H1 (cell line): ENCODE results near the gene ME3. TPM values are rescaled to one million over a fixed set of nuclear protein-coding genes. Genes with fewer than 3 reads are reported as not detected.

Experiments
- CTCF ChIA-PET: fragments of 300-600 bp; sonication (Branson Sonifier 250); formaldehyde crosslinking; loops from one replicate; lab custom pipeline; 2021; ENCODE audit not compliant: partially characterized antibody; lab: Charles Lee
- POLR2A ChIA-PET: fragments of 300-600 bp; sonication (Branson Sonifier 250); formaldehyde crosslinking; loops from one replicate; lab custom pipeline; 2021; ENCODE audit warnings: inconsistent platforms; ENCODE audit not compliant: partially characterized antibody; lab: Charles Lee
- DNase-seq, 2 experiments: peaks; one replicate each; pipeline versions ENCODE4 v3.0.0 to v3.0.0-alpha.2; 2010 to 2022; ENCODE audit warnings: low spot score in 2 of 2, low read depth in 1 of 2, mixed read lengths in 1 of 2
- FAIRE-seq: peaks from 2 replicates; lab custom pipeline; 2011; peaks lifted over from hg19 to GRCh38; lab: Jason Lieb, UNC
- H2AFZ ChIP-seq: 2 replicates; pipeline ENCODE4 v1.8.1; 2012; ENCODE audit warnings: low read length, inconsistent platforms
- H2AK5ac ChIP-seq: 2 replicates; pipeline ENCODE4 v1.6.1; 2013; ENCODE audit warnings: low read depth, low read length
- H2BK120ac ChIP-seq: replicated peaks from 2 replicates; pipeline ENCODE3; 2013; ENCODE audit warnings: low read depth, low read length, inconsistent platforms
- H2BK12ac ChIP-seq: 2 replicates; pipeline ENCODE4 v1.6.1; 2013; ENCODE audit warnings: low read depth, low read length
- H2BK15ac ChIP-seq: 2 replicates; pipeline ENCODE4 v1.6.1; 2013; ENCODE audit warnings: low read length
- H2BK20ac ChIP-seq: 2 replicates; pipeline ENCODE4 v1.6.1; 2013; ENCODE audit warnings: low read length
- H2BK5ac ChIP-seq: 2 replicates; pipeline ENCODE4 v1.6.1; 2013; ENCODE audit warnings: low read depth, low read length
- H3K14ac ChIP-seq: 2 replicates; pipeline ENCODE4 v1.6.1; 2013; ENCODE audit warnings: inconsistent platforms; ENCODE audit not compliant: insufficient read length
- H3K18ac ChIP-seq: 2 replicates; pipeline ENCODE4 v1.6.1; 2013; ENCODE audit warnings: low read length; ENCODE audit errors: extremely low read depth
- H3K23ac ChIP-seq: 2 replicates; pipeline ENCODE4 v1.6.1; 2013; ENCODE audit warnings: inconsistent platforms; ENCODE audit not compliant: insufficient read length
- H3K23me2 ChIP-seq: 2 replicates; pipeline ENCODE4 v1.6.1; 2013; ENCODE audit warnings: low read depth, low read length
- H3K27ac ChIP-seq: 2 replicates; pipeline ENCODE4 v1.6.1; 2011; ENCODE audit warnings: low read depth, low read length, inconsistent platforms
- H3K27me3 ChIP-seq, 4 experiments: replicated peaks in 1 of 4; 1 replicate in 1 of 4; 2 replicates in 3 of 4; pipeline versions ENCODE4 v1.6.1 to v1.8.1; 2011 to 2013; ENCODE audit warnings: low read length in 3 of 4, mild to moderate bottlenecking in 3 of 4, inconsistent platforms in 2 of 4, mixed read lengths in 2 of 4, moderate library complexity in 1 of 4; ENCODE audit not compliant: control insufficient read depth in 3 of 4, insufficient read depth in 3 of 4; ENCODE audit errors: extremely low read depth in 1 of 4
- H3K36me3 ChIP-seq, 4 experiments: 2 replicates each; pipeline versions ENCODE4 v1.6.1 to v1.8.1; 2011 to 2013; ENCODE audit warnings: mild to moderate bottlenecking in 4 of 4, low read length in 3 of 4, moderate library complexity in 2 of 4, control low read depth in 1 of 4, inconsistent platforms in 1 of 4; ENCODE audit not compliant: insufficient read depth in 4 of 4, control insufficient read depth in 2 of 4
- H3K4ac ChIP-seq: replicated peaks from 2 replicates; pipeline ENCODE3; 2013; ENCODE audit warnings: low read length, low read depth, mixed read lengths, inconsistent platforms; ENCODE audit not compliant: insufficient read length
- H3K4me1 ChIP-seq, 4 experiments: replicated peaks in 1 of 4; 1 replicate in 1 of 4; 2 replicates in 3 of 4; pipeline versions ENCODE4 v1.6.1 to v1.8.1; 2011 to 2013; ENCODE audit warnings: low read length in 3 of 4, inconsistent platforms in 2 of 4, mixed read lengths in 1 of 4; ENCODE audit not compliant: insufficient read depth in 4 of 4, control insufficient read depth in 3 of 4
- H3K4me2 ChIP-seq, 2 experiments: 2 replicates each; pipeline versions ENCODE4 v1.6.1 to v1.8.1; 2011 to 2013; ENCODE audit warnings: low read depth in 2 of 2, low read length in 2 of 2, control low read depth in 1 of 2, inconsistent platforms in 1 of 2, mild to moderate bottlenecking in 1 of 2; ENCODE audit not compliant: insufficient read depth in 1 of 2
- H3K4me3 ChIP-seq, 4 experiments: fragments of 200-600, 300-600 bp in 1 of 4; sonication (generic), shearing (Covaris generic), sonication (Bioruptor Twin) in 1 of 4; 2 replicates each; pipeline versions ENCODE4 v1.5.1 to v1.8.1; 2011 to 2016; ENCODE audit warnings: low read length in 4 of 4, low read depth in 3 of 4, control low read depth in 2 of 4, inconsistent platforms in 2 of 4, mild to moderate bottlenecking in 2 of 4, mixed read lengths in 1 of 4, moderate library complexity in 1 of 4; ENCODE audit not compliant: insufficient read depth in 2 of 4; ENCODE audit errors: extremely low read depth in 1 of 4
- H3K56ac ChIP-seq: replicated peaks from 2 replicates; pipeline ENCODE3; 2013; ENCODE audit warnings: low read depth, mild to moderate bottlenecking, mixed read lengths, low read length, inconsistent platforms; ENCODE audit not compliant: insufficient read length
- H3K79me1 ChIP-seq: 2 replicates; pipeline ENCODE4 v1.6.1; 2013; ENCODE audit warnings: low read depth, low read length, control low read depth
- H3K79me2 ChIP-seq, 2 experiments: 2 replicates each; pipeline versions ENCODE4 v1.6.1 to v1.8.1; 2012 to 2013; ENCODE audit warnings: low read length in 2 of 2, mild to moderate bottlenecking in 2 of 2, inconsistent platforms in 1 of 2; ENCODE audit not compliant: insufficient read depth in 2 of 2, control insufficient read depth in 1 of 2
- H3K9ac ChIP-seq, 4 experiments: replicated peaks in 1 of 4; 1 replicate in 1 of 4; 2 replicates in 3 of 4; pipeline versions ENCODE4 v1.6.1 to v1.8.1; 2011 to 2013; ENCODE audit warnings: low read depth in 3 of 4, low read length in 3 of 4, control low read depth in 2 of 4, mild to moderate bottlenecking in 2 of 4, moderate library complexity in 2 of 4, inconsistent platforms in 1 of 4; ENCODE audit errors: extremely low read depth in 1 of 4
- H3K9me3 ChIP-seq, 2 experiments: 2 replicates each; pipeline versions ENCODE4 v1.6.1 to v1.8.1; 2012 to 2013; ENCODE audit warnings: mild to moderate bottlenecking in 2 of 2, moderate library complexity in 2 of 2, control low read depth in 1 of 2, inconsistent platforms in 1 of 2, low read depth in 1 of 2, low read length in 1 of 2, mixed read lengths in 1 of 2; ENCODE audit not compliant: insufficient read depth in 2 of 2
- H4K20me1 ChIP-seq, 2 experiments: replicated peaks in 1 of 2; 2 replicates each; pipeline versions ENCODE3 to v1.8.1; 2011 to 2013; ENCODE audit warnings: inconsistent platforms in 2 of 2, low read length in 2 of 2, mild to moderate bottlenecking in 1 of 2; ENCODE audit not compliant: insufficient read depth in 2 of 2, control insufficient read depth in 1 of 2
- H4K5ac ChIP-seq: 2 replicates; pipeline ENCODE4 v1.6.1; 2013; ENCODE audit warnings: low read length, low read depth, mixed read lengths, inconsistent platforms; ENCODE audit not compliant: insufficient read length
- H4K8ac ChIP-seq: 2 replicates; pipeline ENCODE4 v1.8.0; 2013; ENCODE audit warnings: mild to moderate bottlenecking, moderate library complexity, low read length, inconsistent platforms; ENCODE audit not compliant: insufficient read depth; ENCODE audit errors: extremely low read depth
- H4K91ac ChIP-seq: replicated peaks from 2 replicates; pipeline ENCODE3; 2013; ENCODE audit warnings: low read length, mixed read lengths, inconsistent platforms; ENCODE audit not compliant: insufficient read length
- EP300 ChIP-seq, 2 experiments: IDR thresholded peaks; 1 replicate in 1 of 2; 2 replicates in 1 of 2; pipeline ENCODE4 v1.6.1; 2011 to 2012; ENCODE audit warnings: low read depth in 2 of 2, low read length in 2 of 2, mild to moderate bottlenecking in 2 of 2, borderline replicate concordance in 1 of 2, inconsistent platforms in 1 of 2, moderate library complexity in 1 of 2
- KDM4A ChIP-seq: IDR thresholded peaks from one replicate; pipeline ENCODE4 v1.7.1; 2012; ENCODE audit warnings: low read depth, mild to moderate bottlenecking, moderate library complexity, low read length, inconsistent platforms; ENCODE audit not compliant: severe bottlenecking
- MAFK ChIP-seq: IDR thresholded peaks from 2 replicates; pipeline ENCODE4 v1.6.1; 2012; ENCODE audit warnings: low read depth, mild to moderate bottlenecking, improper control_type of control experiment, low read length
- POLR2AphosphoS5 ChIP-seq: IDR thresholded peaks from 2 replicates; pipeline ENCODE4 v1.6.1; 2011; ENCODE audit warnings: low read depth, low read length
- RBBP5 ChIP-seq: IDR thresholded peaks from 2 replicates; pipeline ENCODE4 v1.7.1; 2012; ENCODE audit warnings: low read depth, mild to moderate bottlenecking, inconsistent platforms, low read length, moderate library complexity, borderline replicate concordance
- WGBS, 2 experiments: shearing (Covaris generic) in 1 of 2; methylation state at CpG; one replicate each; pipeline versions ENCODE4 v1.1.6 to v1.1.7; 2013 to 2015; ENCODE audit warnings: low lambda C conversion rate in 2 of 2, mixed read lengths in 2 of 2, inconsistent platforms in 1 of 2, low coverage in 1 of 2, missing lambda C conversion rate in 1 of 2; ENCODE audit not compliant: insufficient replicate concordance in 2 of 2, insufficient coverage in 1 of 2, insufficient read length in 1 of 2; ENCODE audit errors: extremely low coverage in 1 of 2, missing lambda C conversion rate in 1 of 2; 5-methylcytosine and 5-hydroxymethylcytosine counted together
- polyA plus RNA-seq, 7 experiments: library from polyadenylated mRNA; depleted of rRNA in 3 of 7; stranded (reverse) in 5 of 7; unstranded in 2 of 7; fragments of >200 nt in 5 of 7; fragments of 200-250 nt in 2 of 7; gene quantifications; 1 replicate in 5 of 7; 2 replicates in 1 of 7; 4 replicates in 1 of 7; pipeline versions ENCODE4 v1.2.1 to v1.2.3, GENCODE V29; 2011 to 2013; ENCODE audit warnings: missing spikeins in 2 of 7, mixed read lengths in 2 of 7
- total RNA-seq: library from RNA; stranded (reverse); fragmentation: NEBNext Ultra II Directional; extraction: Animal tissue kit (Norgen Biotek cat#: 25700); gene quantifications from 2 replicates; pipeline ENCODE4 v1.2.1, GENCODE V29; 2021
- TF ChIP-seq, protein P1 (sequence below): IDR thresholded peaks from 2 replicates; pipeline ENCODE4 v1.6.1; 2011; ENCODE audit warnings: low read depth, mild to moderate bottlenecking, low read length; ENCODE audit not compliant: insufficient read depth

The ME3 gene
- total and polyA plus RNA-seq, 2 of the 8 experiments (the other 6 are each of a cell fraction or from before 2014, with no cell fraction given): 1.5 to 2.8 TPM

GRCh38 chr11:86442420-86442819, 230.0 kb downstream of the ME3 start:
- Histone ChIP-seq H4K5ac (no peak overlapping the region), H3K9ac (no peak overlapping the region)
- no peak for TF ChIP-seq MAFK
- no peak for TF ChIP-seq RBBP5
- TF ChIP-seq POLR2AphosphoS5: no peak
- no peak for TF ChIP-seq EP300 (IDR thresholded peaks at IDR 0.05; ENCODE audit: borderline replicate concordance in 1 of 2, low read depth in 2 of 2, low read length in 2 of 2)
- TF ChIP-seq, protein P1, sequence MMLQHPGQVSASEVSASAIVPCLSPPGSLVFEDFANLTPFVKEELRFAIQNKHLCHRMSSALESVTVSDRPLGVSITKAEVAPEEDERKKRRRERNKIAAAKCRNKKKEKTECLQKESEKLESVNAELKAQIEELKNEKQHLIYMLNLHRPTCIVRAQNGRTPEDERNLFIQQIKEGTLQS: no peak
- no peak for TF ChIP-seq KDM4A
- TF ChIP-seq, all 59 proteins: peak for 0
- DNase-seq: no peak
- no peak overlapping the region for H3K18ac ChIP-seq
- no peaks in the 10 kb centered on the region for H3K36me3 ChIP-seq
- no peak overlapping the region for H2BK5ac ChIP-seq
- H3K14ac ChIP-seq: no peak overlapping the region
- POLR2A ChIA-PET: no interaction called here
- H3K79me1 ChIP-seq: no peaks in the 10 kb centered on the region
- no peak overlapping the region for H2AK5ac ChIP-seq
- H2BK120ac ChIP-seq: no peak overlapping the region
- no peak overlapping the region for H3K4ac ChIP-seq
- H3K4me1 ChIP-seq: no peaks in the 10 kb centered on the region
- H3K23ac ChIP-seq: no peak overlapping the region
- no peak overlapping the region for H3K56ac ChIP-seq
- H3K27ac ChIP-seq: no peak overlapping the region
- no peak overlapping the region for H2AFZ ChIP-seq
- no peaks in the 10 kb centered on the region for H4K20me1 ChIP-seq
- H3K4me2 ChIP-seq: no peak overlapping the region
- no peaks in the 10 kb centered on the region for H3K23me2 ChIP-seq
- CTCF ChIA-PET: interaction anchor here (0.5 to 1.6 kb wide), 6 partner anchors 11 to 234 kb away, joined by 3 to 6 read pairs (median 4); no protein-coding TSS in a partner anchor
- no peak overlapping the region for H2BK15ac ChIP-seq
- no peaks in the 10 kb centered on the region for H3K9me3 ChIP-seq
- H4K91ac ChIP-seq: no peak overlapping the region
- no peaks in the 10 kb centered on the region for H3K79me2 ChIP-seq
- H4K8ac ChIP-seq: no peak overlapping the region
- H3K4me3 ChIP-seq: no peak overlapping the region
- no peaks in the 10 kb centered on the region; a peak in 1 of 7 replicates for H3K27me3 ChIP-seq
- no peak for FAIRE-seq
- no peak overlapping the region for H2BK20ac ChIP-seq
- 94% methylated on average over 2 of the region's 2 CpGs; no CpG with 5 or more reads in 1 of the 2 experiments for WGBS, 2 experiments
- no peak overlapping the region for H2BK12ac ChIP-seq
